ENCODE data around the gene RGS16.

- no peak for TF ChIP-seq CTCF (IDR thresholded peaks at IDR 0.05; ENCODE audit: low read depth, low read length, missing input control)
- TF ChIP-seq ATF3 (IDR thresholded peaks at IDR 0.05): no peak
- TF ChIP-seq MAX (IDR thresholded peaks at IDR 0.05): no peak
- no peak for TF ChIP-seq EGR1 (IDR thresholded peaks at IDR 0.05; ENCODE audit: low read depth in 2 of 2)
- no peak for TF ChIP-seq JUND (IDR thresholded peaks at IDR 0.05)
- no peak for TF ChIP-seq RXRA (IDR thresholded peaks at IDR 0.05)
- TF ChIP-seq REST (IDR thresholded peaks at IDR 0.05): no peak
- TF ChIP-seq SP1 (IDR thresholded peaks at IDR 0.05): no peak
Measured at GRCh38 chr1:182621906-182622305, 17.7 kb upstream of the RGS16 start.
